ENCODE measurements around the gene BLOC1S6.
A peak's percentile ranks its signal among the peaks of the same experiment; 100 is the strongest.

Gene BLOC1S6

GRCh38 chr15:45588219-45588875, 1.2 kb downstream of the BLOC1S6 start:
- no peak for DNase-seq (ENCODE audit: low read depth, low spot score)

- no peak for DNase-seq (ENCODE audit: low read depth, low spot score)
Measured at GRCh38 chr15:45589256-45589655, 2.1 kb downstream of the BLOC1S6 start.

- DNase-seq (ENCODE audit: low read depth, low spot score), result no peak
Measured at GRCh38 chr15:45594319-45594718, 7.1 kb downstream of the BLOC1S6 start.

GRCh38 chr15:45594835-45595530, 7.8 kb downstream of the BLOC1S6 start:
- no peak for DNase-seq (ENCODE audit: low read depth, low spot score)

- DNase-seq (ENCODE audit: low read depth, low spot score), result no peak
Measured at GRCh38 chr15:45603881-45604280, 16.7 kb downstream of the BLOC1S6 start.

- DNase-seq (ENCODE audit: low read depth, low spot score), result no peak
Measured at GRCh38 chr15:45604326-45604725, 17.1 kb downstream of the BLOC1S6 start.

- DNase-seq (ENCODE audit: low read depth, low spot score), result no peak
Measured at GRCh38 chr15:45606413-45606812, 19.2 kb downstream of the BLOC1S6 start.

- DNase-seq (ENCODE audit: low read depth, low spot score), result no peak
Measured at GRCh38 chr15:45606841-45607240, 19.7 kb downstream of the BLOC1S6 start.

- no peak for DNase-seq (ENCODE audit: low read depth, low spot score)
Measured at GRCh38 chr15:45611305-45611704, 24.1 kb downstream of the BLOC1S6 start.

- no peak for DNase-seq (ENCODE audit: low read depth, low spot score)
Measured at GRCh38 chr15:45612790-45613415, 25.7 kb downstream of the BLOC1S6 start.

GRCh38 chr15:45616901-45617323, 29.7 kb downstream of the BLOC1S6 start:
- DNase-seq (ENCODE audit: low read depth, low spot score), result no peak

GRCh38 chr15:45618813-45619212, 31.6 kb downstream of the BLOC1S6 start:
- no peak for DNase-seq (ENCODE audit: low read depth, low spot score)

- DNase-seq (ENCODE audit: low read depth, low spot score), result no peak
Measured at GRCh38 chr15:45628136-45628535, 41.0 kb downstream of the BLOC1S6 start.

GRCh38 chr15:45630917-45631691, 43.9 kb downstream of the BLOC1S6 start:
- no peak for DNase-seq (ENCODE audit: low read depth, low spot score)

GRCh38 chr15:45631776-45632175, 44.6 kb downstream of the BLOC1S6 start:
- DNase-seq (ENCODE audit: low read depth, low spot score), result no peak

- peak; percentile 44 for DNase-seq (ENCODE audit: low read depth, low spot score)
Measured at GRCh38 chr15:45634432-45635190, 47.4 kb downstream of the BLOC1S6 start, which contains the start of gene SQOR. Gene SQOR, plus strand, starts transcription at chr15:45635029. Its CDS starts 23,895 bp downstream, at chr15:45658924.

GRCh38 chr15:45635191-45635638, 48.0 kb downstream of the BLOC1S6 start:
- peak; percentile 37 for DNase-seq (ENCODE audit: low read depth, low spot score)

GRCh38 chr15:45635763-45636292, 48.6 kb downstream of the BLOC1S6 start:
- no peak for DNase-seq (ENCODE audit: low read depth, low spot score)

GRCh38 chr15:45637141-45637540, 50.0 kb downstream of the BLOC1S6 start:
- DNase-seq (ENCODE audit: low read depth, low spot score), result no peak

- peak; percentile 11 for DNase-seq (ENCODE audit: low read depth, low spot score)
Measured at GRCh38 chr15:45637552-45638033, 50.4 kb downstream of the BLOC1S6 start.

- no peak for DNase-seq (ENCODE audit: low read depth, low spot score)
Measured at GRCh38 chr15:45640616-45641015, 53.4 kb downstream of the BLOC1S6 start.

All from activated CD4-positive, CD25-positive, alpha-beta regulatory T cell treated with anti-CD3 and anti-CD28 coated beads, Interleukin-2, amount 50 U/mL, for 16 hours (primary cell).